ENCODE data around the gene VGLL4. TPM values are rescaled to one million over a fixed set of nuclear protein-coding genes. Genes with fewer than 3 reads are reported as not detected.
"Not testable (repeated sequence)": the region's sequence is repeated elsewhere in the genome, so short reads cannot be mapped to it uniquely, and the experiment has no call there.

VGLL4 gene
- total RNA-seq, 1 donor from 2014 or later, result 26.2 TPM

DNA sequence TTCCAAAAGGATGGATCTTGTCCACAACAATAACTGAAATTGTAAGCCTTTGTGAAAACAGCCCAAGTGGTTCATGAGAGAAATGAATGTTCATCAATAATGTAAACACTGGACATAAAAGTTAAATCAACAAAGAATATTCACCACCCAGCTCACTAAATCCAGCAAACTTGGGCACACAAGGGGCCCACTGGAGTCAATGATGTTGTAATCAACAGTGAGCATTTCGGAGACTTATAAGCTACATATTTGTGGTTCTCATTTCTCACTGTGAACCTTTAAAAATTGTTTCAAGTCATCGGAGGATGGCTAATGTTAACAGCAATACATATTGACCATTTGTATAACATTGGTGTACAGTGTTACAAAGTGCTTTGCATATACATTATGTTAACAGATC, 63.1 kb downstream of the VGLL4 start:
- DNase-seq (no peak), ATAC-seq (no peak)
- intact Hi-C loops (cut with micrococcal nuclease), result loop anchor here (10.0 kb wide), 1 partner anchor 54 kb away; no protein-coding TSS in a partner anchor

DNA sequence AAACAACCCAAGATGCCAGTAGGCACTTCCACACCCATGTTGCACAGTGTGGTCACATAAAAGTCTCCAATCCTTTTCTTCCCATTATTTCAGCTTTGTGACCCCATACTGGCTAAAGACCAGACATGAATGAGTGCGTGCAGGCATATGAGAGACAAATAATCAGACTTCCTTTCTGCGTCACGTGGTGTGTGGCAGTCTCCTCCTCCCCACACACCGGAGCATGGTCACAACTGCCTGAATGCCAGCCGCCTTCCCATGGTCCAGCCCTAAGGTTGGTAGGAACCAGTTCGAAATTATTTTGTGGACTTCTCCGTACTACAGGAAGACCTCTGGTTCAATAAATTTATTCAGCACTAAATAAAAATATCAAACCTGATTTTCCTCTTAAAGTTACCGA, 65.5 kb downstream of the VGLL4 start:
- intact Hi-C loops (cut with micrococcal nuclease), result no loop called here
- no peak for ATAC-seq

DNA sequence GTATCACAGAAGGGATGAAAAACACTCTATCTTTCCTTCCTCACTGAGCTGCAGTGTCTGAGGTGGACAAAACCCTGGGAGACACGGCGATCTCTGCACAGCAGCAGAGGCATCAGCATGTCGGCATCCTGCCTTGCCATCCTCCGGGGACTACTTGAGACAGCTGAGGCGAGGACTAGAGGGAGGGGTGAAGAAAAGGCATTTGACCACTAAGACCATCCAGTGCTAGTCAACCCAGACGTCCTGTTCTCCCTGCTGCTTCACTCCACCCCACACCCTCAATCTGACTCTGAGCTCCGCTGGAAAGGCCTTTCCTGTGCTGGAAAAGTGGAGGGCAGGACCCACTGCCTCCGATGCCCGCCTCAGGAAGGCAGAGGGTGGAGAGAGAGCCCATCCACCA, 67.3 kb downstream of the VGLL4 start:
- ATAC-seq (peak; percentile 44), DNase-seq (no peak)
- intact Hi-C loops (cut with micrococcal nuclease), result no loop called here

More for the DNA sequence above, 65.5 kb downstream of the VGLL4 start:
- no peak for DNase-seq

DNA sequence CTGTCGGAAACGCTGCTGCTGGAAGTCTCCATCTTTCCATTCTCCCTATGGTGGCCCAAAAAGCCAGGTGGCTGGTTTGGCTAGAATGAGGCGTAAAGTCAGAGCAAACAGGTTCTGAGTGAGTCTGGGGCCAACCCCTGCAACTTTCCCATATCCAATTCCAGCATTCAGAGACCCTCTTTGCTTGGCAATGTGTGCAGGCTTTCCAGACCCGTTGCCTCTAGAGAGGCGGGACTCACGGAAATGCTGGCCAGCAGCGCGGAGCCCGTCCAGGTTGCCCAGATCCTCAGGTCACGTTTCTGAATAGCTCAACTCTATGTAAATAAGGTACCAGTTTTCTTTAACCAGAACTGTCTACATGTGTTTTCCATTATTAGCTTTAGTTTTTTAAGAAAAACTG, 68.0 kb downstream of the VGLL4 start:
- DNase-seq (no peak), ATAC-seq (no peak)
- intact Hi-C loops (cut with micrococcal nuclease), result no loop called here

DNA sequence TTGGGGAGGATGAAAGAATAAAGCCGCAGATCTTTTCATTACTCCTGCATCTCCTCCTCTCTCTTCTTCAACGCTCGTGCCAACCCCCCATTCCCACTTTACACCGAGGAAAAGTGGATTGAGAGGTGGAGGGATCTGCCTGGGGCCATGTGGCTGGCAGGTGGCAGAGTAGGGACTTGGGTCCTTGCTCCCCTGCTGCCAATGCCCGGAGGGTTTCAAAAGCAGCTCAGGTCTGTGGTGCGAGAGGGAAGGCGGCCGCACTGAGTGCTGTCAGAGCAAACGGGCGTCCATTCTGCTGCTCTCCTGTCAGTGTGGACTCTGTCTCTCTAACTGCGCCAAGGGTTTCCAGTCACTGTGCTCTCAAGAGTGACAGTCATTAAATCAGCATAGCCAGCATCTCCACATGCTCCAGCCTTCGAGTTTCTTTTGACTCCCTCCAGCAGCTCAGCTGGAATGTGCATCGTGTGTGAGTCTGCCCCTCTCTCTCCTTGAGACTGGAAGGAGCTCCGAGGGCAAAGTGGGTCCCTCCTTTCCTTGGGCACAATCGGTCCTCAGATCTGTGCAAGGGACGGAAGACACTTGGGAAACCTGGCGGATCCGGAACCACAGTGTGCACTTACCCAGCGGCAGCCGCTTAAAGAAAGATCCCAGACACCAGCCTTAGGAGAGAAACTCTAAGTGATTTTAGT, 68.6 kb downstream of the VGLL4 start:
- intact Hi-C loops (cut with micrococcal nuclease), result no loop called here
- DNase-seq, result no peak
- no peak for ATAC-seq

DNA sequence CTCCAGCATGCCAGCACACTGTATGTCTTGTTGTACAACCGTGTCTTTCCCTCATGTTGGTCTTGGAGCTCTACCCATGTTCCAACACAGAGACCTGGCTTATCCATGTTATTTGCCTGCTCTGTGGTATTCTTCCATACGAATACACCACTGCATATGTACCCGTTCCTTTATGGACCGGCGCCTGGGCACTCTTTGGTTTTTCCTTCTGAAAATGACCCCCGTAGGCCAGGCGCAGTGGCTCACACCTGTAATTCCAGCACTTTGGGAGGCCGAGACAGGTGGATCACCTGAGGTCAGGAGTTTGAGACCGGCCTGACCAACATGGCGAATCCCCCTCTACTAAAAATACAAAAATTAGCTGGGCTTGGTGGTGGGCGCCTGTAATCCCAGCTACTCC, 71.1 kb downstream of the VGLL4 start:
- intact Hi-C loops (cut with micrococcal nuclease); ATAC-seq; DNase-seq: not testable (repeated sequence)

DNA sequence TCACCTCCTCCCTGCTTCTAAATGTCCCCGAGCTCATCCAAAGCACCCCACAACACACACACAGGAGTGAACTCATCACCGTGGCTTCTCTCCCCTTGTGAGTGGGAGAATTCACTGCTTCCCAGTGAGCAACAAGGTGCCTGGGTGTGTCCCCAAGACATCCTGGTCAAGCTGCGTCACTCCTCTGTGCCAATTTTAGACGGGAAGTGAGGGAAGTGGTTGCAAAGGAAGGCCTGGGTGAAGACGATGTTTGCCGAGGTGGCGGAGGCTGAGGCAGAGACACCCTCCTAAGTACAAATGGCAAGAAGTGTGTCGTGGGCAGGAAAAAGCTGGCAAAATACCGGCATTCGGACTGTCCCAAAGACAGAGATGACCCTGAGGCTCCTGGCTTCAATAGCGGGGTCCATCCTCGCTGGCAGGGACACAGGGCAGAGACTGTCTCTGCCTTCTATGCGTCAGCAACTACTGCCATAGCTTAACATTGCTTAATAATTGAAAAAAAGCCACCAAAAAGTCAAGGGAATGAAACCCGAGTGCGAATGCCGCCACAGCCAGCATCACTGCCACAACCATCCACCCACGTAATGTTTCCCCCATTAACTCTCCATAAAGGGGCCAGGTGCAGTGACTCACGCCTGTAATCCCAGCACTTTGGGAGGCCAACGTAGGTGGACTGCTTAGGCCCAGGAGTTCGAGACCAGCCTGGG, 72.8 kb downstream of the VGLL4 start:
- intact Hi-C loops (cut with micrococcal nuclease), result no loop called here
- DNase-seq, result no peak
- no peak for ATAC-seq

DNA sequence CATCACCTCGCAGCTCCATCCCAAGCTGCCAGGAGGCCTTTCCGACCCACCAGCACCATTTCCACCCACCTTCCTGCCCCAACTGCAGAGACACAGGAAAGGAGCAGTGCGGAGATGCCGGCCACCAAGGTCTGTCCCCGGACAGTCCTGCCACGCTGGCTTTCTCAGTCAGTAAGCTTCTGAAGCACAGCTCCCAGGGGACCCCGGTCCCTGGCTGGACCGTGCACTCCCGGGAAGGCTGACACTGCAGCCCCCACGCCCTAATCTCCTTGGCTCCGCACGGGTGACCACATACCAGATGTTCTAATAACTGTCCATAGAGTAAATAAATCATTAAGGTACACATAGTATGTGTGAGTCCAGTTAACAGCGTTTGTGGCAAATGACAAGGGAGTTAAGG, 73.5 kb downstream of the VGLL4 start:
- intact Hi-C loops (cut with micrococcal nuclease), result no loop called here
- ATAC-seq, result no peak
- DNase-seq, result no peak

DNA sequence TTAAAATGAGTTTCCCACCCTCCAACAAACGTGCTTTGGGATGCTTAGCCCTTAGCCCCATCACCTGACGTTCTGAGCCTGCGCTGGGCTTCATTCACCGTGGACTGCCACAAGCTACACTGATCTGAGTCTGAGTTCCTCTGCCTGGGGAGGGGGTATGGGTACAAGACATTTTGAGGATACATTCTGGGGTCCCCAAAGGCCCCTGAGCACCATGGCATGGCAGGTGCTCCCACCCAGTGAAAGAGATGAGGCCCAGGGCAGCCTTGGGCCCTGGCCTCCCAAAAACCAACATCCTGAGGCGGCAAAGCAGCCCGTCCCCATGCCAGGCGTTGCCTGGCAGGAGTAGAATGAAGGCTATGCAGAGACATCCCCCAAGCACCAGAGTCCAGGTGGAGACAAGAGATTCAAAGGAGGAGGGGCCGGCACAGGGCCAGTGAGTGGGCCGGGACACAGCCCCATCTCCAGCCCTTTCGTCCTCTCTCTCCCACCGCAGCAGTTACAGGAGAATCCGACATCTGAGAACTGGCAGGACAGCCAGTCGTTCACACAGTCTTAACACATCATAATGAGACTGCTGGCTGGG, 74.5 kb downstream of the VGLL4 start:
- intact Hi-C loops (cut with micrococcal nuclease), result no loop called here
- DNase-seq (no peak), ATAC-seq (no peak)

DNA sequence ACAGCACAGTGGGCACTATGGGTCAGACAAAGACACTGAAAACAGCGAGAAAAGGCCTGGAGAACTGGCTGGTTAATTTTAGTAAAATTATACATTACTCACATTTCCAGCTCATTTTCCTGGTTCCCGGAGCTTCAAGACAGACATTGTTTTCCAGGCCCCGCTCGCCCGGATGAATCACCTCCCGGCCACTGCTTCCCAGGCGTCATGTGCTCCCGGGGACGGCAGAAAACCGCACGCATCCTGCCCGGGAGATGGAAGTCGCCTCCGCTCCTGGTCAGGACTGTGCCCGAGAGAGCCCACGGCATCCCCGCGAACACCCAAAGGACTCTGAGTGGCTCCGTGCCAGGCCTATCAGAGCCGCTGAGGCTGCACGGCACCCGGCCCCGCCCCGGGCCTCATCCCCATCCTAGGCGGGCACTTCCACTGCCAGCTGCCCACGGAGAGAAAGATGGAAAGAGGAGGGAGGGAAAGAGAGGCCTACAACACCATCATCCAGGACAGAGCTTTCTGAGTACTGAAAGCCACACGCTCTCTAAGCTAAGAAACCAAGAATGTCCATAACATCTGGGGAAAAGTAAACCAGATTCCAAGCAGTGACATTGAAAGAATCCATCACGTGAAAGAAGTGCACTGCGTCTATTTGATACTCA, 75.1 kb downstream of the VGLL4 start:
- peak; percentile 75 for DNase-seq
- peak; percentile 49 for ATAC-seq
- intact Hi-C loops (cut with micrococcal nuclease), result no loop called here

DNA sequence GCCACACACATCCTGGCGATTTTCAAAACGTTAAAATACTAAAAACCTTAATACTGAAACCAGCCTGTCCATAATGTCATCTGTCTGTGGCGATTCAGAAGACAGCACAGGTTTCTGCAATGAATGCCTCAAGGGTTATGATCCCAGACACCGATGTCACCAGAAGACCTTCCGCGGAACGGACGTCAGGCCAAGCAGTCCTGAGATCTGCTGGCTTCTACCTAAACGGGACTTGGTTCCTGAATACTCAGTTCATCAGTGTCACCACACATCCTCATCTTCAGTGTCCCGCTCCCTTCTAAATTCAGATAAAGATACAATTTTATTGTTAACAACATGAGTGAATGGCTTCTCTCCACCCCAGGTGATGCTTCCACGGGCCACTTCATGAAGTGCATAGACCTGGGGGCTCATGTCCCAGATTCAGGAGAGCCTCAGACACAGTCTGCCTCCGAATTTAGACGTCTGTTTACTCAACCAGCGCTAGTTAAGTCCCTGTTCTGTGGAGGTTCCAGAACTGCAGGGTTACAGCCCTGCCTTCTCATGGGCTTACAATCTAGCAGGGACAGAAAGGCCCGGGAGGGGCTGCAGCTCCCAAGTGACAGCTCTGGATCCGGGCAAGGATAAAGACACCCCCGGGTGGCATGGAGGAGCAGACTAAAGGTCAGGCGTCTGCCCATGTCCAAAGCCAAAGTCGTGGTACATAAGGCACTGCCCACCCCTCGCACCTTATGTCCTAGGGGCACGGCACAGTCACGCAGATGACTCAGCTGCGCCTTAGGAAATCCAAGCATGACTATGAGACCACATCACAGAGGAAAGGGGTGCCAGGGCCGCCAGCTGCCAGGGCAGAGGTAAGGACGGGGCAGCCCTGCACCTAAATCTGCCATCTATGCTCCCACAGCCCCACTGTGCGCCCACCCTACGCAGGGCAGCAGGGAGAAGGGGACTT, 75.9 kb downstream of the VGLL4 start:
- intact Hi-C loops (cut with micrococcal nuclease), result no loop called here
- ATAC-seq (no peak), DNase-seq (no peak)

DNA sequence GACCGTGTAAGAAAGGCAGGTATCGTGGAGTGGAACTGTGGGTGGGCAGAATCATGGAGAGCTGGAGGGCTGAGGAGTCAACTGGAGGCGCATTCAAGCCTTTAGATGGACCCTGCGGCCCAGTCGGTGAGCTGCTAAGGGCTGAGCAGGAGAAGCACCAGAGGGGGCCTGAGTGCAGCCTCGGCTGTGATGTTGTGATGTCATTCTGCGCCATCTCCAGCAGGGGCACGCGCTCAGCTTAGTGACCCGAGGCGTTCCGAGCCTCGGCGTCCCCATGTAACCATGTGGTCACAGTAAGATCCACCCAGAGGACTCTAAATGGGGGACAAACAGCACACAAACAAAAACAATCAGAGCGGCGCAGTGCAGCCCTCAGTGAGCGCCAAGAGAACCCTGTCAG, 76.8 kb downstream of the VGLL4 start:
- ATAC-seq (no peak), DNase-seq (no peak)

DNA sequence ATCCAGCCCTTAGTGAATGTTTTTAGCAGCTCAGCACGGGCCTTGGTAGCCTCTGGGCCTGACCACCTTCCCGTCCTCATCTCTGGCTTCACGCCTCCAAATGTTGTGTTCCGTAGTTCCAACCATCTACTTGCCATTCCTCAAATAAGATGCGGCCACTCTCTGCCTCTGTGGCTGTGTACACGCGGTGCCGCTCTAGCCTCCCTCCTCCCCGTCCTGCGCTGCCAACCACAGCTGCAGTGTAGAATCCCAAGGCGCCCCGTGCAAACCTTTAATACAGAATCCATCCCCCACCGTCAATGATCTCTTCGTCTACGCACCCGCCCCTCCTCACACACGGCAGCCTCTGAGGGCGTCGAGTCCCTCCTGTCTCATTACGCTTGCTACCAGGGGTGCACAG, 77.2 kb downstream of the VGLL4 start:
- ATAC-seq (no peak), DNase-seq (no peak)
- intact Hi-C loops (cut with micrococcal nuclease), result no loop called here

More for the DNA sequence above, 76.8 kb downstream of the VGLL4 start:
- intact Hi-C loops (cut with micrococcal nuclease), result no loop called here

DNA sequence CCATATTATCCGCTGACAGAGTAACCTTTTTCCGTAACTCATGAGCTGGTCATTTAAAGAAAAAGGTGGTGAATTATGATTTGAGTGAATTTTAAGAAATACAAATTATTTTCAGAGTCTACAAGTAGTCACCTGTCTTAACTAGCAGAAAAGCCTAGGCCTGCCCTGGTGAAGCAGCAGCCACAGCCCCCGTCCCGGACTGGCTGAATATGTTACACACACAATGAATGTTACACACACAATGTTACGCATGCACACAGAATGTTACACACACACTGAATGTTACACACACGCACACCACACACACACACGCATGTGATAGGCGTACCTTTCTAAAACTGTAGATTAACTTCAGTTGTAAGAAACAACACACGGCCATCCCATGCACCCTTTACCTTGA, 77.8 kb downstream of the VGLL4 start:
- ATAC-seq (no peak), DNase-seq (no peak)
- intact Hi-C loops (cut with micrococcal nuclease), result no loop called here

DNA sequence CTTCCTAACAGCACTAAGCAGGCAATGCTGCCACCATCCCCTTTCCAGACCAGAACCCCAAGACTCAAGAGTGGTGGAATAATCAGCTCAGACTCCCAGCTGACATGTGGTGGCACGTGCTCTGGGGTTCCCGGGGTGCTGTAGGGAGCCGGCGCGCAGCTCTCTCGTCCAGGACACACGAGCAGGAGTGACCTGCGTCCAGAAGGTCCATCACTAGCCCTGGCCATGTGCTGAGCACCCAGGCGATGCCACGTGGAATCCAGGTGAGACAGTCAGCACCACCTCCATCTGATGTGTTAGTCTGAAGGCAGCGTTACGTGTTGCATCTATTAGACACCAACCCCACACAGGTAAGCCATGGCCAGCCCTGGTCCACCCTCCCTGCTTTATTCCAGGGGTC, 78.2 kb downstream of the VGLL4 start:
- intact Hi-C loops (cut with micrococcal nuclease), result no loop called here
- ATAC-seq (no peak), DNase-seq (no peak)

DNA sequence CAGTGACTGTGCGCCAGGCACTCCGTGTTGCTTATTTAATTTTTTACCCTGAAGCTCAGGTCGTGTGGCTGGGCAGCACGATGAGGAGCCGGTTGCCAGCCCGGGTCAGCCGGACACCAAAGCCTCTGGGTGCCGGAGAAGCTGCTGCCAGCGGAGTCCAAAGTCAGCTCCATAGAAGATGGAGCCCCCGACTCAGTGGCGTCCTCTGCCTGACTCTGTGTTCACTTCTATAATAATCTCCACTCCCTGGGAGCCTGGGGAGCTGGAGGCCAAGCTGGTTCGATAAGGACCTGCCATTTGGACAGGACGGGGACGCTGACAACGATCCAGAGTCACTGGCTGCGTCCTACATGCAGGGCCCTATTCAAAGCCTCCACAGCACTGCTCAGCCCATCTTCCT, 78.6 kb downstream of the VGLL4 start:
- intact Hi-C loops (cut with micrococcal nuclease), result no loop called here
- DNase-seq, result peak; percentile 80
- ATAC-seq, result peak; percentile 79

DNA sequence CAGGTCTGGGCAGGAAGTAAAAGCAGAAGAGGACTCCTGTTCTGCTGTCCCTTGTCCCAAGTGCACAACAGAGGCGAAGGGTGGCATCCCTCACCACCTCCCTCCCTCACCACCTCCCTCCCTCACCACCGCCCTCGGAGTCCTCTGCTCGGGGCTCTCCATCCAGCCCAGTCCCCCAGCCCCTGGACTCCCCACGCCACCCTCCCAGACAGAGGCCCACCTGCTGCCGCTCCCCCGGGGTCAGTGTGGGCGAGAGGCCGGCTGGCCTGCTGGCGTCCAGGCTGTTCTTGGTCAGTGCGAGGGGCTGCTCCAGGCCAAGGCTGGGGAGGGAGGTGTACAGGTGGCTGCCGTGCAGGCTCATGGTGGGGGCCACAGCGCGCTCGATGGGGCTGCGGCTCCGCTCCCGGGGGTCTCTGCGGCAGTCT, 79.1 kb downstream of the VGLL4 start:
- no peak for DNase-seq
- intact Hi-C loops (cut with micrococcal nuclease), result no loop called here
- ATAC-seq, result peak; percentile 5

DNA sequence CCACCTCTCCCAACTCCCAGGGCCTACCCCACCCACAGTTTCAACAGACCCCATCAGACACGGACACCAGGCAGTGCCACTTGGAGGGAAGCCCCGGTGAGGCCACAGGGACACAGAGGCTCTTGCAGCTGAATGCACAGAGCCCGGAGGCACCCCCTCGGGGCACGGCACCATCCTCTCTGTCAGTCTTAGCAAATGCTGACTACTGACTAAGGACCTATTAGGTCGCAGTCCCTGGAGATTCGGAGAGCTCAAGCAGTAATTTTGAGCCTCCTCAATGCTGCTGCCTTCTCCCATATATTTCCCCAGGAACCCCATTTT, 79.9 kb downstream of the VGLL4 start:
- ATAC-seq (no peak), DNase-seq (no peak)
- intact Hi-C loops (cut with micrococcal nuclease), result no loop called here

DNA sequence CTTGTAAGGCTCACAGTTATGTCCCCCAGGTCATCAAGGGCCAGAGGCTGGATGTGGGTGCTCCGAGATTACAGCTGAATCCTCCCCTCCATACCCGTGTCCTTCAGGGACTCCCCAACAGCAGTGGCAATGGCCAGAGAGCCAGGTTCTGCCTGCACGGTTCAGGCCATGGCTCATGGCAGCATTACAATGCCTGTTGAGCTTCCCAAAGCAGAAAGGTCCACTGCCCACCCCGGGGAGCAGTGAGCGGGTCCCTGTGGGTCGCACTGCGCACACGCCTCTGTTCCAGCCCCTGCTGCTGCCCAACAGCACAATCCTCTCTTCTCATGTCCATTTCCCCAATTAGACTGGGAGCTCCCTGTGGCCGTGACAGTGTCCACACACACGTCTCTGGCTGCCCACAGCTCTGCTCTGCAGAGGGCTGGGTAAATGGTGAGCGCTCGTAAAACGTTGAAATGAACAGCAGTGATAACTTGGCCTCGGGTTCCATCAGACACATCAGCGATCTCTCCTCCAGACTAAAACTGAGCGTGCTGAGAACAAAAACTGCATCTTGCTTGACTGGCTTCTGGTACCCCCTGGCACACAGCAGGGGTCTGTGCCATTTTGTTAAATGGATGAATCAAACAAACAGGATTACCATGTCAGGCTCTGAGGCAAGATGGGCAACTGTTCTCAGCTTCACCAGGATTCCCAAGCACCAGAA, 80.4 kb downstream of the VGLL4 start:
- no peak for ATAC-seq
- DNase-seq, result no peak
- intact Hi-C loops (cut with micrococcal nuclease), result no loop called here

All from left ventricle myocardium superior (tissue), 1 donor.